Activated B cell treated with CpG ODN at 0.5 μM for 24 hours (primary cell): ENCODE data around the gene ANKS3. TPM values are rescaled to one million over a fixed set of nuclear protein-coding genes. Genes with fewer than 3 reads are reported as not detected.

Experiments used
- ATAC-seq: fragments of 200-7000 bp; cut with Tn5 transposase; one replicate; pipeline ENCODE4 v1.10.0; 2021; ENCODE audit warnings: low read depth, mild to moderate bottlenecking, moderate library complexity
- CTCF ChIA-PET: fragments of 350-600 bp; sonication (Branson Sonifier 250); formaldehyde crosslinking; loops from one replicate; lab custom pipeline; 2021; ENCODE audit warnings: antibody characterized with exemption; lab: Charles Lee
- POLR2A ChIA-PET: fragments of 350-600 bp; sonication (Branson Sonifier 250); formaldehyde crosslinking; loops from one replicate; lab custom pipeline; 2021; ENCODE audit warnings: antibody characterized with exemption; lab: Charles Lee
- DNase-seq: peaks from one replicate; pipeline ENCODE4 v3.0.0; 2022
- H3K27ac Mint-ChIP-seq: one replicate; pipeline ENCODE4 v1.8.0; 2020; ENCODE audit warnings: mixed read lengths
- H3K27me3 Mint-ChIP-seq: one replicate; pipeline ENCODE4 v1.8.0; 2021; ENCODE audit warnings: mixed read lengths
- H3K36me3 Mint-ChIP-seq: one replicate; pipeline ENCODE4 v1.8.0; 2021; ENCODE audit warnings: low read depth, mixed read lengths
- H3K4me1 Mint-ChIP-seq: one replicate; pipeline ENCODE4 v1.8.0; 2021; ENCODE audit warnings: mixed read lengths
- H3K4me3 Mint-ChIP-seq: one replicate; pipeline ENCODE4 v1.8.0; 2020; ENCODE audit warnings: mild to moderate bottlenecking, mixed read lengths
- H3K9me3 Mint-ChIP-seq: one replicate; pipeline ENCODE4 v1.8.0; 2020; ENCODE audit warnings: mixed read lengths
- intact Hi-C: fragments of 100-400 bp; cut with micrococcal nuclease; formaldehyde crosslinking; loops from one replicate; pipeline ENCODE4 v1.15.1; 2024
- total RNA-seq: library from RNA; stranded (reverse); gene quantifications from 2 replicates; pipeline ENCODE4 v1.2.3, GENCODE V29; 2022
- TF ChIP-seq, protein P1 (sequence below): fragments of 200-600 bp; IDR thresholded peaks from one replicate; pipeline ENCODE4 v1.8.0; 2022; ENCODE audit warnings: antibody characterized with exemption, mild to moderate bottlenecking

The ANKS3 gene
- total RNA-seq, 1 donor from 2014 or later = 21.9 TPM

DNA sequence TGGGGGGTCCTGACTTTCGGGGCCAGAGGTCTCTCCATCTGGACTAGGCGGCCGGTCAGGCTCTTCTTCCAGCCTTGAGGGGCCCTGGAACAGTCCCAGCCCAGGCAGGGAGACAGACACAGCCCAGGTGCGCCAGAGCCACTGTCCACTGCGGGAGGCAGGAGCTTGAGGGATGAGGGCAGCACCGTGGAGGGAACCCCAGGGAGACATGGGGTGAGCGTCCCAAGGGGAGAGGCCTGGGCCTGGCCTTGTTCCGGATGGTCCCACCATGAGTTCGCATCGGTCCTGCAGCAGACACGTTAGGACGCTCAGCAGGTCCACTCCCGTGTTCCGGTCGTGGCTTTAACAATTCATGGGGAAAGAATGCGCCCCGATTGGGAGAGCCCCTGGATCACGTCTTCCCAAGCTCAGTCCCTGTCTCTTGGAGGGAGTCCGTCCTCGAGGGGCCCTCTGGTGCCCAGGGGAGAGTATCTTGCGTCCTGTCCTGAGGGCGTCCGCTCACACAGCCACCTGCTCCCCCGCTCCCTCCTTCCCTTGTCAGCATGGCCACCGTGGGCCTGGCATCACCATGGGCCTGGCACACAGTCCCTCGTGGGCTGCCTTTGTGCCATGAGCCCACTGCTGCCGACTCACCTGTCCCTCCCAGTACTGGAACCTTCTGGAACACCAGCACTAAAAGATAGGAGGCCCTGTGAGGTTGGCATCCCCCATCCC lies 47.4 kb downstream of the ANKS3 start:
- no peaks in the 10 kb centered on the region for H3K27me3 Mint-ChIP-seq
- POLR2A ChIA-PET = no interaction called here
- intact Hi-C loops = no loop called here
- H3K27ac Mint-ChIP-seq = no peak overlapping the region
- DNase-seq (no peak), ATAC-seq (no peak)
- TF ChIP-seq, protein P1, sequence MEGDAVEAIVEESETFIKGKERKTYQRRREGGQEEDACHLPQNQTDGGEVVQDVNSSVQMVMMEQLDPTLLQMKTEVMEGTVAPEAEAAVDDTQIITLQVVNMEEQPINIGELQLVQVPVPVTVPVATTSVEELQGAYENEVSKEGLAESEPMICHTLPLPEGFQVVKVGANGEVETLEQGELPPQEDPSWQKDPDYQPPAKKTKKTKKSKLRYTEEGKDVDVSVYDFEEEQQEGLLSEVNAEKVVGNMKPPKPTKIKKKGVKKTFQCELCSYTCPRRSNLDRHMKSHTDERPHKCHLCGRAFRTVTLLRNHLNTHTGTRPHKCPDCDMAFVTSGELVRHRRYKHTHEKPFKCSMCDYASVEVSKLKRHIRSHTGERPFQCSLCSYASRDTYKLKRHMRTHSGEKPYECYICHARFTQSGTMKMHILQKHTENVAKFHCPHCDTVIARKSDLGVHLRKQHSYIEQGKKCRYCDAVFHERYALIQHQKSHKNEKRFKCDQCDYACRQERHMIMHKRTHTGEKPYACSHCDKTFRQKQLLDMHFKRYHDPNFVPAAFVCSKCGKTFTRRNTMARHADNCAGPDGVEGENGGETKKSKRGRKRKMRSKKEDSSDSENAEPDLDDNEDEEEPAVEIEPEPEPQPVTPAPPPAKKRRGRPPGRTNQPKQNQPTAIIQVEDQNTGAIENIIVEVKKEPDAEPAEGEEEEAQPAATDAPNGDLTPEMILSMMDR = no peak
- H3K36me3 Mint-ChIP-seq = peaks cover 42% of the 10 kb centered on the region
- no peak overlapping the region for H3K4me3 Mint-ChIP-seq
- CTCF ChIA-PET = no interaction called here
- H3K9me3 Mint-ChIP-seq = no peaks in the 10 kb centered on the region
- H3K4me1 Mint-ChIP-seq = no peaks in the 10 kb centered on the region

DNA sequence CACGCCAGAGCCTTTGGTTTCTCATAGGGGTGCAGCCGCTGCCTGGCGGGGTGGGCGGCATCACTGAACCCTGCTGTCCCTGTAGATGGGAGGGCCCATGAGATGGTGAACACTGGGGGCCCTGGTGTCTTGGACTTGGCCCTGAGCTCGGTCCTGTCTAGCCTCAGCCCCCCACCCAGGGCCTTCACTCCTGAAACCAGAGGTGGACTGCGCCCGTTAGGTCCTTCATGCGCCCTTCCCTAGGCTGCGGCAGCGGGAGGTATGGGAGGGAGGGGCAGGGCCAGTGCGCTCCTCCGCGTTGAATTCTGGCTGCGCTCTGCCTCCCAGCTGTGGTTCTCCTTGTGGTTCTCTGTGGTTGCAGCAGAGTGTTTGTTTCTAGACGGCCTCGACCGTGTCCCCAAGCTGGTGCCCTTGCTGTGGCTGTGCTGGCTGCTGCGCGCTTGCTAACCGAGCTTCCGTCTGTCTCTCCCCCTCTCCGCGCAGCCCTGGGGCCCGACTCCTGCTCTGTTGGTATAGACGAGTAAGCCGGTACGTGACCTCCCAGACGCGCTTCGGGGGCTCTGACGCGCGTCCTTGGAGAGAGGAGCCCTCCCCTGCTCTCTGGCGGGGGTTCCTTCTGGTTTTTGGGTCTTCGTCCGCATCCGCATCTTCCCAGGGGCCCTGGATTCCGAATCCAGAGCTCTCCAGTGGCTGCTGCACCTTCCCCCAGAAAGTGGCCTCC lies 48.1 kb downstream of the ANKS3 start:
- Mint-ChIP-seq H3K4me3 (no peak overlapping the region), H3K36me3 (peaks cover 46% of the 10 kb centered on the region), H3K27me3 (no peaks in the 10 kb centered on the region), H3K9me3 (no peaks in the 10 kb centered on the region), H3K4me1 (no peaks in the 10 kb centered on the region), H3K27ac (no peak overlapping the region)
- TF ChIP-seq, protein P1 = no peak
- ATAC-seq = no peak
- ChIA-PET CTCF (no interaction called here), POLR2A (no interaction called here)
- DNase-seq = no peak
- intact Hi-C loops = no loop called here

DNA sequence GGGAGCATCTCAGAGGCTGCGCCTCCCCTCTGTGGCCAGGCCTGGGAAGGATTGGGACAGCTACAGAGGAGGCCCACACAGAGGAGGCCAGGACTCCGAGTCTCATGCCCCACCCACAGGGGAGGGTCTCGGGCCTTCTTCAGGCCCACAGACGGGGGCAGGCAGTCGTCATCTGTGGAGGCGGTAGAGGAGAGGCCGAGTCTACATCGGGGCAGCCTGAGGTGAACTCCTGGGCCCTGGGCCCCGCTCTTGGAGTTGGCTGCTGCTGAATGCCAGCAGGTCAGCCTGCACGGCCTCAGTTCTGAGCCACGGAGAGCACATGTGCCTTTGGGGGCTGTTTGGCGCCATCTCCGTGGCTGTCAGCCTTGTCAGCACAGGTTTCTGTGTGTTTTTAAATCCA lies 48.8 kb downstream of the ANKS3 start:
- no peak for DNase-seq
- Mint-ChIP-seq H3K4me1 (no peaks in the 10 kb centered on the region), H3K36me3 (peaks cover 48% of the 10 kb centered on the region), H3K27me3 (no peaks in the 10 kb centered on the region), H3K4me3 (no peak overlapping the region), H3K27ac (no peak overlapping the region), H3K9me3 (no peaks in the 10 kb centered on the region)
- TF ChIP-seq, protein P1 = no peak
- ATAC-seq = no peak
- intact Hi-C loops = no loop called here
- ChIA-PET CTCF (no interaction called here), POLR2A (no interaction called here)

DNA sequence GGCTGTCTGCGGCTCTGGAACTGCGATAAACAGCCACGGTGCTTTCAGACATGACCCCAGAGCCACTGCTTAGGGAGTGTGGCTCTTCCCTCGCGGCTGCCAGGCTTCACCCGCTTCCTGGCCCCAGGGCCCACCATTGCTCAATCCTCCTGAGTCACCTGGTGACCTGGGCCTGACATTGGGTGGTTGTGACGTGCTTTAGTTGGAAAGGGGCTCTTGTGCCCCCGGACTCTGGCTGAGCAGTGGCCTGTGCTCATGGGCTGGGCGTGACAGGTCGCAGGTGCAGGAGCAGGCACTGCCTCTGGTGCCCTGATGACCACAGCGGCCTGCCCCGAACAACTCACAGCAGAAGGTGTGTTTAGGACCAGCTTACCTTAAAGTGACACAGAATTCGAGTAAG lies 49.3 kb downstream of the ANKS3 start:
- Mint-ChIP-seq H3K4me1 (no peaks in the 10 kb centered on the region), H3K27ac (no peak overlapping the region), H3K4me3 (no peak overlapping the region), H3K36me3 (peaks cover 53% of the 10 kb centered on the region), H3K9me3 (no peaks in the 10 kb centered on the region), H3K27me3 (no peaks in the 10 kb centered on the region)
- CTCF ChIA-PET = no interaction called here
- intact Hi-C loops = no loop called here
- TF ChIP-seq, protein P1 = no peak
- ATAC-seq (no peak), DNase-seq (no peak)
- POLR2A ChIA-PET = no interaction called here

DNA sequence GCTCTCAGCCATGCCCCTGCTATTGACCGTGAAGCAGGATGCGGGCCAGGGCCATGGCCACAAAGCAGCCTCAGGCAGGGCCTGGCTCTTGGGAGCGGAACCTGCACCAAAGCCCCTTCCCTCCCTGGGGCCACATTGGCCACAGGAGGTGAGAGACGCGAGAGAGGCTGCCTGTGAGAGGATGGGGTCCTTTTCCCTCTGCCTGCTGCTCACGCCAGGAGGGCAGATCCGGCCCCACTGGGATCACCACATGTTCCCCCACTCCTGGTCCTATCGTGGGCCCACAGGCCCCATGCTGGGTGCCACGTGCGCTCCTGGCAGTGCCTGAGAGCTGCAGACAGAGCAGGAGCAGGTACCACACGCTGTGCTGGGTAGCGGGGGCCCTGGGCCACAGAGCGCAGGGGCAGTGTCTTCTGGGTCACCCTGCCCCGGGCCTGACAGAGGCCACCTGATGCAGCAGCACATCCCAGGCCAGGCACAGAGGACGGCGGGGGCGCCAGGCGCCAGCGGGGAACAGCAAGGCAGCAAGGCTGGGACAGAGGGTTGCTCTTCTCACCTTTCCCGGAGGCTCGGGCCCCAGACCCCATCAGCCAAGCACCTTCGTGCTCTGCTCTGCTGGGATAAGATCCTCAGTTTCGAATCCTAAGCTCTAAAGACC lies 49.9 kb downstream of the ANKS3 start:
- peaks cover 56% of the 10 kb centered on the region for H3K36me3 Mint-ChIP-seq

More for the DNA sequence above, 49.9 kb downstream of the ANKS3 start:
- TF ChIP-seq, protein P1 = no peak
- ChIA-PET POLR2A (no interaction called here), CTCF (no interaction called here)
- H3K27ac Mint-ChIP-seq = no peak overlapping the region
- no peaks in the 10 kb centered on the region for H3K4me1 Mint-ChIP-seq
- H3K27me3 Mint-ChIP-seq = no peaks in the 10 kb centered on the region
- DNase-seq = no peak
- no peak for ATAC-seq
- no peak overlapping the region for H3K4me3 Mint-ChIP-seq
- no peaks in the 10 kb centered on the region for H3K9me3 Mint-ChIP-seq
- intact Hi-C loops = no loop called here
